ENCODE results near the gene PSD4.

PSD4 gene

DNA sequence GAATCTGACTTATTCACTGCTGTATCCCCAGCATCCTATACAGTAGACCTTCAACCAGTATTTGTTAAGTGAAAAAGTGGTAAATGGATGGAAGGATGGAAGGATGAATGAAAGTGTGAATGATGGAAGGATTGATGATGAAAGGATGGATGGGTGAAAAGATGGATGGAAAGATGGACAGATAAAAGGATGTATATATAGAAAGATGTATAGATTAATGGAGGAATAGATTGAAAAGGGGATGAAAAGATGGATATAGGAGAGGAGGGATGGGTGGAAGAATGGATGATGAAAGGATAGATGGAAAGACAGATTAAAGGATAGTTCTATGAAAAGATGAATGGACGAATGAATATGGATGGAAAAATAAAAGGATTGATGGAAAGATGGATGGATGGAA lies 50.0 kb downstream of the PSD4 start:
- no peak for DNase-seq (ENCODE audit: low read depth)

DNA sequence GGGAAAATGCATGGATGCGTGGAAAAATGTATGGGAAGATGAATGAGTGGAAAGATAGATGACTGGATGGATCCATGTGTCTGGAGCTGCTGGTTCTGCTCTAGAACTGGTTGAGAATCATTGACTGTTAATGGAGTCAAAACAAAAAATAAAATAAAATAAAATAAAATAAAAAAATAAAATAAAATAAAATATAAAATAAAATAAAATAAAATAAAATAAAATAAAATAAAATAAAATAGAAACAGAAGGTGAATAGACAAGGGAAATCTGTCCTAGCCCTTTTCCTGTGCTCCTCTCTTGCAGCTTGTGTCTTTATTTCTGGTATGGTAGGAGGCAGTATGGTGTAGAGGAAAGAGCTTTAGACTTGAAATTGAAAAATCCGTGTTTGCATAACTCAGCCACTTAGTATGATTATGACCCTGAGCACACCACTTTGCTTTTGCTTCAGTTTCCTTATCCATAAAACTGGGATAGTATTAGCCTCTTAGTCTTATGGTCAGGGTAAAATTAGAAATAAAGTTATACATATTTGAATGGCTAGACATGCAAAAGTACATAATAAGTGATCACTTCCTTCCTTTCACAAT lies 51.0 kb downstream of the PSD4 start:
- DNase-seq (ENCODE audit: low read depth), result no peak

DNA sequence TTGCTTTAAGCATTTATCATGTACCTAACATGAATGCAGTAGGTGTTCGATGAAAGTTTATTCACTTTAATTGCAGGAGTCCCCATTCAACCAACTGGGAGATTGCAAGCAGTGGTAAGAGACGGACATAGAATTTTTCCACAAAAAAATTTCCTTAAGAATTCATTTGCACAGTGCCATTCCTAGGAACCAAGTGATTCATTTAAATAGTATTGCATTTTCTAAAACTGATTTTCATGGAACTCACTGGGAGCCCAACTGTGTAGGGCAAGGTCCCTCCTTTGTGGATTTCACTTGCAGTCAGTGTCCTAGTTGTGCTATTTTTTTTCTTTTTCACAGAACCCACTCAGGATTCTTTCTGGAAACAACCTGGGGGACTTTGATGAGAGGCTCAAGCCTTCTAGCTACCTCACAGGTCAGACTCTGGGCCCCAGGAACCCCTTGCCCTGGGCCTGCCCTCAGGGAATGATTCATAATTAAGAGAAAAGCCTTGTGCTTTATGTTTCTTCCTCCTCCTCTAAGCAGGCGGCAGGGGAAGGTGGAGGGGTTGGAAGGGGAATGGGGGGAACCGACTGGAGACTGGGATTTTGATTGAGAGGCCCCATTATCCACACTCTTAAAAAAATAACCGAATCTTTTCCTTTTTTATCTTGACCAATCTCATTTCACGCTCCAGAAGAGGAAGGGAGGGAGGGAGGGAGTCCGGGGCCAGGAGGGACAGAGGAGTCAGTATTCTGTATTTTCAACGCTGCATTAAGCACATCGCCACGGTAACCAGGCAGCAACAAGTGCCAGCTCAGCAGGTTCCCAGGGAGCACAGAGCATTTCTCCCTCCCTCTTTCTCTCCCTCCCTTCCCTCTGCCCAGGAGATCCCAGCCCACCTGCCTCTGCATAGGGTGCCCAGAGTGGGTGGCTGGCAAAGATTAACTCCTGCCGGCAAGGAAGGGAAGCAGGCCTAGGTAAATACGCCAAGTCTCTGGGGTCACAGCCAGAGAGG lies 51.8 kb downstream of the PSD4 start:
- DNase-seq (ENCODE audit: low read depth), result peak; percentile 68

DNA sequence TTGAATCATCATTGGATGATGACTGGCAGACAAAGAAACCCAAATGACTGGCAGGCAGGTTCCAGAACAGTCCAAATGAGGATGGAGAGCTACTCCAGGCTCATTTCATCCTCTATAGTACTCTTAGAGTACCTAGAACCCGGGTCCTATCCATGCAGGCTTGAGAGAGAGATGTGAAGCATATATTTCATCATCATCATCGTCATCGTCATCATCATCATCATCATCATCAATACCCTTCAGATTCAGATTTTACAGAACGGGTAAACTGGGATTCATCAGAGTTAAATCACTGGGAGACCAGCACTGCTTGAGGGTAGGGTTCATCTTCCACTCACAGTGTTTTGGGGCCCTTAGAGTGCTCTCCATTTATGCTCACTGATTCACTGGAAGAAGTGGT lies 52.7 kb downstream of the PSD4 start:
- no peak for DNase-seq (ENCODE audit: low read depth)

DNA sequence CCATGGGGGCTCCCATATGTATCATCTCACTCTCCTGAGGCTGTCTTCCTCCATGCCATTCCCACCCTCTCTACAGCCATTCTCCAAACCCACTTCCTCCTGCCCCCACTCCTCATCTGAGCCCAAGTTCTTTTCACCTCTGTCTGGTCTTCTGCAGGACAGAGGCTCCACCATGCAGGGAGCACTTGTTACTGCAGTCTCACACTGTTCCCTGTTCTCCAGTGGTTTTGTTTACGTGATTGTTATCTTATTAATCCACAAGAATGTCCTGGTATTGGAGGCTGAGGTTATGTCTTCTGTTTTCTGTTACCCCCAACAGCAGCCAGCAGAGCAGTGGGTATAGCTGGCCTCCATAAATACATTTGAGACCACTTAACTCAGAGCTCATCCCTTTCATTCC lies 53.5 kb downstream of the PSD4 start:
- DNase-seq (ENCODE audit: low read depth), result peak; percentile 84

DNA sequence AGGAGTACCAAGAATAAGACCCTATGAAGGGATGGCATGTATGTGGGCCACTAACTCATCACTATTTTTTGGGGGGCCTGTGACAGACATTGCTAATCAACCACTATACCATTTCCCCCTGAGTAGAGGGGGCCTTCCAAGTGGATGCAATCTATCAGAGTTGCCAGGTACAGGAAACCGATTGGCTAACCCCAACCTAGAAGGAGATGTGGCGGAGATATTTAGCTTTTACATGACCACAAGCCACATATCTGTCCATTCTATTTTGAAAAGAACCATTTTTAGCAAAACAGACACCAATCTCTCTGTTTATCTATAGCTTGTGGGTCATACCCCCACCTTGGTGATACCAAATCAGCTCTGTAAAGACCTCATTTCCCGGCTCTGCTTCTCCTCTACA lies 53.9 kb downstream of the PSD4 start:
- DNase-seq (ENCODE audit: low read depth), result no peak

DNA sequence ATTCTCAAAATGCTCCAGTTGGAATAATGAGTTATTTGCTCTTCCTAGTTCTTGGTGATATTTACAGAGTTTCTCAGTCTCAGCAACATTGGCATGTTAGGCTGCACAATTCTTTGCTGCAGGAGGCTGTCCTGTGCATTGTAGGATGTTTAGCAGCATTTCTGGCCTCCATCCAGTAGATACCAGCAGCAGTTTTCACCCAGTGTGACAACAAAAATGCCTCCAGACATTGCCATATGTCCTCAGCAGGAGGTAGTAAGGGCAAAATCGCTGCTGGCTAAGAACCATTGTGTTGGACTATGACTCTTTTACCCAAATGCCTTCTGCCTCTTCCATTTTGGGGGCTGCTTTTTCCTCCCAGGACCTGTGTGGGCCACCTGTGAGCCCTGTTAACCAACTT lies 54.6 kb downstream of the PSD4 start:
- DNase-seq (ENCODE audit: low read depth), result no peak

DNA sequence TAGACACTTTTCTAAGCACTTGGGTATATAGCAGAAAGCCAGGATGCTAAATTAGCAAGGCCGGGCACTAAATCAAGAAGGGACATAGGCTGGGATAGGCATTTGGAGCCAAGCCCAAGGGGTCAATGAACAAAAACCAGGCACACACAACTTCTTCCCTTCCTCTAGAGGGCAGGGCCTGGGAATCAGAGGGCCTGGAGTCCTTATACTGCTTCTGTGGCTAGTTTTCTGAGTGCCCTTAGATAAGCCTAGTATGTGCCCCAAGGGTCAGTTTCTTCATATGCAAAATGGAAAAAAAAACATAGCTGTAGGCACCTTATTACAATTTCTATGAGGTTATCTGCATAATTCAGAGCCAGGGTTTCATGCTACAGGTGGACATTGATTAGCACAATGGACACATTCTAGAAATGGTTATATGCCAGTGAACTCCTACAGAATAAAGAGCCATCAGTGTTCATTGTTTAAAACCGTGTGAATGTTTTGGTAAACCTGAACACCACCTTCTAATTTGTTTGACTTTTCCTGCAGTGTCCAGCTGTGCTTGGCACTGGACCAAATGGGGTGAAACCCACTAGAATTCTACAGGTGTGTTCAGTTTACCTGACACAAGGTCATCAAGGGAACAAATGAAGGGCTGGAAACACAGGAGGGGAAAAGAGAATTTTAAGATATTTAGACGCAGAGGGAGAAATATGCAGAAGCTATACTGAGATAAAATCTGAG lies 55.4 kb downstream of the PSD4 start:
- DNase-seq (ENCODE audit: low read depth), result no peak

DNA sequence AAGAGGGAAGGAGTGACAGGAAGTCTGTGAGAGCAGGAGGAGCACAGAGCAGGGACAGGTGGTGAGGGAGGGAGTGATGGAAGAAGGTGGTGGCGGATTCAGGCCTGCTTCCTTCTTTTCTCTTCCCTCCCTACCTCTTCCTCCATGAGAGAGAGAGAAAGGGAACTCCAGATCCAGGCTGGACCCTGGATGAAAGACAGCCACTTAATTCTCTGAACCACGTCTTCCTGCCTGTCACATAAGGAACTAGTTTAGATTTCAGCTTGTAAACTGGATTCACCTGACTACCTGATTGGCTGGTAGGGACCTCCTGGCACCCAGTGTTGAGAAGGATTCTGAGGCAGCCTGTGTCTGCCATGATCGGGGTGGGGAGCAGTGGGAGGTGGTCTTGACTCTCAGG lies 56.0 kb downstream of the PSD4 start:
- no peak for DNase-seq (ENCODE audit: low read depth)

DNA sequence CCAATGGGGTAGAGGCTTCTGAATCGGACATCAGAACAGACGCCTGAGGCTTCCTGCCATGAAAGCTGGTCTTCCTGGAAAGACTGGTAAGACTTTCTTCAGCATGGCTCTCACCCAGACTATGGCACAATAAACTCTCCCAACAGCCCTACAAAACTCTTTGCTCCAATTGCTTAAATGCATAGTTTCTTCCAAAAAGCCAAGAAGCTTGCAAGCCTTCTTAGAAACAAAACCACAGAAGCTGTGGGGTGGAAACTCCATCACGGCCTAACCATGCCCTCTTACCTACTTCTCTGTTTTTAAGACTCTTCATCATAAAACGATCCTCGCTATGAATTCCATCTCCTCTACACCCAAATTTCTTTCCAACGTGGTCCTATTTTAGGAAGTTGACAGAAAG lies 56.8 kb downstream of the PSD4 start:
- peak; percentile 63 for DNase-seq (ENCODE audit: low read depth)

DNA sequence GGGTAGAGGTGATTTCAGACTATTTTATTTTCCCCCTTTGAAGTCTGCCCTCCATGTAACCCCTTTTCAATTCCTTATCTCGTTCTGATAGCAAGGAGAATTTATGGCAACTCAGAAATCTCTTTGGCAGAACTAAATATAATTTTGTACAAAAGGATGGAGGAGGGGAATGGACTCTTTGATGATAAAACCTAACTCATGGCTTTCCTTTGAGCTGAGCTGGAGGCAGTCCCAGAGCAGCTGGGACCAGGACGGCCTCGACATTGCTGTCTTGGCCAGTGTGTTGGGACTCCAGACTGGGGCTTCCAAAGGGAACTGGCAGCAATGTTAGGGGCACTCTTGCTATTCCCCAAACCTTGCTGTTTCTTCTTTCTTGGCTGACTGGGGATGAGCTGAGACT lies 57.3 kb downstream of the PSD4 start:
- DNase-seq (ENCODE audit: low read depth), result no peak

DNA sequence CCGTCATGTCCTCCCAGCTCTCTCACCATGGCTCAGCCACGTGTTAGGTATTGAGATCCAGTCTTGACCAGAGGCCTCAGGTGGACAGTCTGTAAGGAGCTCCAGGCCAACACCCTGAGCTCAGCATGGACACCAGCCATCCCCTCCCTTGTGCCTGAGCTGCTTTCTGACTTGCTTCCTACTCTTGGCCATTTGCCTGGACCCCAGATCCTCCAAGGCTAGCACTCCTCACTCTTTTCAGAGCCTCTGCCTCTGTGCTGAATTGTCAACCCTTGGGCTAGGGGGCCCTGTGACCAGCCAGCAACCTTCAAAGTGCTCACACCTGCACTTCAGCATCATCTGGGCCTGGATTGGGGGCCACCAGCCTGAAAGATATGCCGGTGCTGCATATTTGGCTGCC lies 58.4 kb downstream of the PSD4 start:
- DNase-seq (ENCODE audit: low read depth), result no peak

DNA sequence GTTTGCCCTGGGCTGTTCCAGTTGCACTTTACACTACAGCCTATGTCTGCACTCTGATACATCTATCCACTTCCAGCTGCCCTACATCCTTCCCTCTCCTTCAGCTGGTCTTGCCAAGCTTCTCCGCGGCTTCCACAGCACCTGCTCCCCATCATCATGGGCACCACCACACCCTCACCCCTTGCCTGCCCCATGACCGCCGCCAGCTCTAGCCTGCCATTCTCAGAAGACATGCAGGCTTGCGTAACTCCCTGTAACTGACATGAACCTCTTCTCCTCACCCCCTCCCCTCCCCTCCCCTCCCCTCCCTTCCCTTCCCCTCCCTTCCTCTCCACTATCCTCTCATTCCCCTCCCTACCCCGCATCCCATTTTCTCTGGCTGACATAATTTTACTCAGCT lies 59.0 kb downstream of the PSD4 start:
- DNase-seq (ENCODE audit: low read depth), result no peak

DNA sequence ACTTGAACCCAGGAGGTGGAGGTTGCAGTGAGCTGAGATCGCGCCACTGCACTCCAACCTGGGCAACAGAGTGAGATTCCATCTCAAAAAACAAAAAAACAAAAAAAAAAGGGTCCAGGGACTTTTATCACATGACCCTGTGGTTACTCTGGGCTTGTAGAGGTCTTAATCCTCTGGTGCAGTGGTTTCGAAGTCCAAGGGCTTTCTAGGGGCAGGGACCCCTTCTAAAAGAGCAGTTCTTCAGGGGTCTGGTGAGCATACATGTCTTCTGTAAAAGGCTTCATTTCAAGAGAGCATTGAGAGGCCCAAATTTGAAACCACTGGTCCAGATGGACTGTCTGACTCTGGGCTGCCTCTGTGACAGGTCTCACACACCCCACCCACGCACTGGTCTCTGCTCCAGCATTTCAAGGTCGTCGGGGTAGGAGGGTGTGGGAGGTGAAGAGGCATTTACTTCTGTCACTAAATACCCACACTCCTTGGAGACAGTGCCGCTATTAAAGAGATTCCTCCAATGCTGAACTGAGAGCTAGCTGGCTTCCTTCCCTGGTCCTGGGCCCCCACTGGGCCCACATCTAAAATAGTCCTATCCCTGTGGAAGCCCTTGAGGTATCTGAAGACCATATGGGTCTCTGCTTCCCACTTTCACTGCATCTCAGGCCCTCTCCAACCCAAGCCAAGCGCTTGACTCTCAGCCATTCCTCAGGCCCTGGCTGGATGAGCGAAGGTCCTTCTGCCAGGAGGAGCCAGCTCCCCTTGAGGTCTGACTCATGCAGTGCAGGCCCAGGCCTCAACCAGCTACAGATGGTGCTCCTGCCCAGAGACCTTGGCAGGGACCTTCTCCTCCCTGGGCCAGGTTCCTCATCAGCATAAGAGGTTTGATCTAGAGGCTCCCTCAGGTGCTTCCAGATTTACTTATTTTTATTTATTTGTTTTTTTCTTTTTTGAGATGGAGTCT lies 60.1 kb downstream of the PSD4 start:
- peak; percentile 50 for DNase-seq (ENCODE audit: low read depth)

DNA sequence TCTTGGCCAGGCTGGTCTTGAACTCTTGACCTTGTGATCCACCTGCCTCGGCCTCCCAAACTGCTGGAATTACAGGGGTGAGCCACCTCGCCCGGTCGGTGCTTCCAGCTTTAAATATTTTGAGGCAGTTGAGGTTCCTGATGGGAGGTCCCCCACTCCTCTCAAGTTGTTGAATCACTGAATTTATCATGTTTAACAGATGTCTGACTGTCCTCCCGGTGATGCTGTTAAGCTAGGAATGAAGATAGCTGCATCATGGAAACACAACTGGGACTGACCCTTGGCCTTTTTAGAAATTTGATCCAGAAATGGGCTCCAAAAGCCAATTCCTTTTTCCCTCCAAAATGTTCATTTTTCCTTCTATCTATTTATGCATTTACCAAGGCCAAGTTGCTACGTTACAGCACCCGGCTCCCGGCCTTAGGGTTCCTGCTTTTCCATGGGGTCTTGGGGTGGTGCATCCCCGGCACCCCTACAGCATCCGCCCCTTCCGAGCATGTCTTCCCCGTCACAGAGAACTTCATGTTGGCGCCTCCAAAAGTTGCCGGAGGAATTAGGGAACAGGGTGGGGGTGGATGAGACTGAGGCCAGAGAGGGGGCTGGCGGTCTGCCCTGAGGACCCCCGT lies 61.1 kb downstream of the PSD4 start:
- DNase-seq (ENCODE audit: low read depth), result no peak

DNA sequence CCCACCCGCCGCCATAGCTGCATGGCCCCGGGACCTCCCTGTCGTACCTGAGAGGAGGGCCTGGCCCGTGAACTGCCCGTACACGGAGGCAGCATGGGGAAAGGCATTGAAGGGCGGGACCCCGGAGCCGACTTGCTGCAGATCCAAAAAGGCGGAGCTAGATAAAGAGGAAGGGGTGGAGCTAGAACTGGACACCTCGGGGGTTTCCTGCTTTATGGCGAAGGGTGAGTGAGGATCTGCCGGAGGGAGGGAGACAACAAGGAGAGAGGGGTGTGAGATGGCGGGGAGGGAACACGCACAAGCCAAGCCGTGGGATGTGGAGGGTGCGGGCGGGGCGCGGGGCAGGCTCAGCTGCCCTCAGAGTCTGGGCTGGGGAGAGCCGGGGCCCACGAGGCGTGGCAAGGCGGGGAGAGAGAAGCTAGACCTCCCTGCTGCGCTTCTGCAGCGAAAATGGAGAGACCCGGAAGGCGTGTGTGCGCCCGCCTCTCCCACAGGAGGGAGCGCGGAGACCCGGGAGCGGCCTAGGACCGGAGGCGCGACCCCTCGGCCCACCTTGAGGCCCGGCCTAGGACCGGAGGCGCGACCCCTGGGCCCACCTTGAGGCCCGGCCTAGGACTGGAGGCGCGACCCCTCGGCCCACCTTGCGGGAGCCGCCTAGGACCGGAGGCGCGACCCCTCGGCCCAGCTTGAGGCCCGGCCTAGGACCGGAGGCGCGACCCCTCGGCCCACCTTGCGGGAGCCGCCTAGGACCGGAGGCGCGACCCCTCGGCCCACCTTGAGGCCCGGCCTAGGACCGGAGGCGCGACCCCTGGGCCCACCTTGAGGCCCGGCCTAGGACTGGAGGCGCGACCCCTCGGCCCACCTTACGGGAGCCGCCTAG lies 61.8 kb downstream of the PSD4 start:
- DNase-seq (ENCODE audit: low read depth), result peak; percentile 82

DNA sequence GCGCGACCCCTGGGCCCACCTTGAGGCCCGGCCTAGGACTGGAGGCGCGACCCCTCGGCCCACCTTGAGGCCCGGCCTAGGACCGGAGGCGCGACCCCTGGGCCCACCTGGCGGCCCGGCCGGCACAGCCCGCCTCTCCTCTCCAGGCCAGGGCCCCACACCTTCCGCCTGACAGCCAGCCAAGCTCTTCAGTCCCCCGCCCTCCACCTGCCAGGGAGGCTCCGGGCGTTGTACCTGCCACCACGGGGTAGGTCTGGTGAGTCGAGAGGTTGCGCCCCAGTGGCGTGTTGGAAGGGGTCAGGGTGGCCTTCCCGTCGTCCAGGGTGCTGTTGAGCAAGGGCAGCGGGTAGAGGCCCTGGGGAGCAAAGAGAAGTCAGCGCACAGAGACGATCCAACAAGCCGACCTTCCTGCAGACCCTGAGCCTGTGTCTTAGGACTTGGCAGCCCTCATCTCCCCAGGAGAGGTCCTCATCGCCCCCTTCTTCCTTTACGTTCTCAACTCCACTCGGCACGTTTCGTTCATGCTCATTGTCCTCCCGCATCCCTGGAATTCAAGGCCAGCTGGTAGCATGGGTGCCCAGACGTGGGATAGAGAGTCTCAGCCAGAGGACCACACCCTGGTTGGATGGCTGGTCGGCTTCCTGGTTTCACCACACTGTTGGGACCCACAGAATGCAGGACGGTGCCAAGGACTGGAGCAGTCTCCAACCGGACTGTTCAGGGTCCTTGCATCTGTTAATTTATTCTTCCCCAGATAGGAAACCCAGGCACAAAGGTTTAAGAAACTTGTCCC lies 62.8 kb downstream of the PSD4 start:
- DNase-seq (ENCODE audit: low read depth), result no peak

DNA sequence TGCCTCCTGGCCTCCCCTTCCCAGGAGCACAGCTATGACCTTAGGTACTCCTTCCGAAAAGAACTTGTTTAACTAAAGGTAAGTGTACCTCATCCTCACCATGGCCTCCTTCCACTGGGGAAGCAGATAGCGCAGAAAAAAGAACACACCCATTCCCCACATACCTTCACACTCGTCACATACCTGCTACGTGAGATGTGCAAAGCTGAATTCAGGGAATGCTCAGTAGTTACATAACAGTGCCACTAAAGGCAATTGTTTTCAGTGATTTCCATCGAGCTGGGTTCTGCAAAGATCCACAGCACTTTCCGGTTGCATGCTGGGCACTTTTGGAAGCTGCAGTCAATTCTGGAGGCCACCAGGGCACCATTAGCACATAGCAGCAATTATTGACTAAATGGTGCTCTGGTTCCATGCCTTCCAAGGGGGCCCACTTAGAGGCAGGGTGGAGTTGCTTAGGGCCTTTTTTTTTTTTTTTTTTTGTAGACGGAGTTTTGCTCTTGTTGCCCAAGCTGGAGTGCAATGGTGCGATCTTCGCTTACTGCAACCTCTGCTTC lies 63.9 kb downstream of the PSD4 start:
- DNase-seq (ENCODE audit: low read depth), result no peak

All from amniotic epithelial cell (primary cell).